Nephron (organoid): Measurements from ENCODE around the gene CENPP.

Experiments
- H3K27ac Mint-ChIP-seq, 3 experiments: 2 replicates each; pipeline ENCODE4 v1.8.0; 2020; ENCODE audit warnings: mixed read lengths in 3 of 3, mild to moderate bottlenecking in 2 of 3, moderate library complexity in 1 of 3
- H3K27me3 Mint-ChIP-seq: 2 replicates; pipeline ENCODE4 v1.8.0; 2021; ENCODE audit warnings: low read depth, mild to moderate bottlenecking, moderate library complexity, mixed read lengths
- H3K36me3 Mint-ChIP-seq: 2 replicates; pipeline ENCODE4 v1.8.0; 2020; ENCODE audit warnings: low read depth, mixed read lengths
- H3K4me1 Mint-ChIP-seq: 2 replicates; pipeline ENCODE4 v1.8.0; 2020; ENCODE audit warnings: mixed read lengths
- H3K4me3 Mint-ChIP-seq, 3 experiments: 2 replicates each; pipeline ENCODE4 v1.8.0; 2020; ENCODE audit warnings: mild to moderate bottlenecking in 3 of 3, mixed read lengths in 3 of 3, moderate library complexity in 2 of 3
- H3K9me3 Mint-ChIP-seq: 2 replicates; pipeline ENCODE4 v1.8.0; 2020; ENCODE audit warnings: mixed read lengths
- TF ChIP-seq, protein P1 (sequence below), 3 experiments: fragments of 200-600 bp; sonication (generic); IDR thresholded peaks; one replicate each; pipeline ENCODE4 v1.5.0; 2021; ENCODE audit warnings: antibody characterized with exemption in 3 of 3; ENCODE audit not compliant: unreplicated experiment in 3 of 3

The CENPP gene

DNA sequence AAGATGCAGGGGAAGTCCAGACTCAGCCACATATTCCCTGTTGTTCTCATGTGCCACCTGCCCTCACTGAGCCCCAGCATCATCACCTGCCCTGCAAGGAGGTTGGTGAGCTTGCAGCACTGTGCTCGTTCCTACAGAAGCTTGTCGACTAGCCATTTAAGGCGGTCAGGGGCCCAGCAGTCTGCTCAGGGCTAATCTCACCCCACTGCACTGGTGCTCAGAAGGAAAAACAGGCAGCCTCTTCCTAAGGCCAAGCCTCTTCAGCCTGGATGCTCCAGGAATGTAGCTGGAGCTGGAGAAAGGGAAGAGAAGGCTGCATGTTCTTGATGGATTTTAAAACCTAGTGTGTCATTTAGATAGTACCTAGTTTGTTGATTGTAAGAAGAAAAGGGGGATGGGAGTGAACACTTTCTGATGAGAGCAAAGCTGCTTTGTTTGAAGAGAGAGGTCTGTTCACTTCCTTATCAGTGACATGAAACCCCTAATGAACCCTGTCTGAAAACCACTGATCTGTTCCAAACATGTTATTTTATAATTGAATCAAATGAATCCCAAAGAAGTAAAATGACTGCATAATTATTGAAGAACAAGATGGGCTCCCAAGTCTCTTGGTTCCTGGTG, 167.1 kb downstream of the CENPP start:
- Mint-ChIP-seq H3K36me3 (no peaks in the 10 kb centered on the region), H3K27me3 (no peaks in the 10 kb centered on the region), H3K9me3 (no peaks in the 10 kb centered on the region), H3K27ac (no peak overlapping the region), H3K4me1 (peaks cover 19% of the 10 kb centered on the region), H3K4me3 (no peak overlapping the region)
- TF ChIP-seq, protein P1, sequence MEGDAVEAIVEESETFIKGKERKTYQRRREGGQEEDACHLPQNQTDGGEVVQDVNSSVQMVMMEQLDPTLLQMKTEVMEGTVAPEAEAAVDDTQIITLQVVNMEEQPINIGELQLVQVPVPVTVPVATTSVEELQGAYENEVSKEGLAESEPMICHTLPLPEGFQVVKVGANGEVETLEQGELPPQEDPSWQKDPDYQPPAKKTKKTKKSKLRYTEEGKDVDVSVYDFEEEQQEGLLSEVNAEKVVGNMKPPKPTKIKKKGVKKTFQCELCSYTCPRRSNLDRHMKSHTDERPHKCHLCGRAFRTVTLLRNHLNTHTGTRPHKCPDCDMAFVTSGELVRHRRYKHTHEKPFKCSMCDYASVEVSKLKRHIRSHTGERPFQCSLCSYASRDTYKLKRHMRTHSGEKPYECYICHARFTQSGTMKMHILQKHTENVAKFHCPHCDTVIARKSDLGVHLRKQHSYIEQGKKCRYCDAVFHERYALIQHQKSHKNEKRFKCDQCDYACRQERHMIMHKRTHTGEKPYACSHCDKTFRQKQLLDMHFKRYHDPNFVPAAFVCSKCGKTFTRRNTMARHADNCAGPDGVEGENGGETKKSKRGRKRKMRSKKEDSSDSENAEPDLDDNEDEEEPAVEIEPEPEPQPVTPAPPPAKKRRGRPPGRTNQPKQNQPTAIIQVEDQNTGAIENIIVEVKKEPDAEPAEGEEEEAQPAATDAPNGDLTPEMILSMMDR (IDR thresholded peaks at IDR 0.05; ENCODE audit: unreplicated experiment in 3 of 3): no peak

DNA sequence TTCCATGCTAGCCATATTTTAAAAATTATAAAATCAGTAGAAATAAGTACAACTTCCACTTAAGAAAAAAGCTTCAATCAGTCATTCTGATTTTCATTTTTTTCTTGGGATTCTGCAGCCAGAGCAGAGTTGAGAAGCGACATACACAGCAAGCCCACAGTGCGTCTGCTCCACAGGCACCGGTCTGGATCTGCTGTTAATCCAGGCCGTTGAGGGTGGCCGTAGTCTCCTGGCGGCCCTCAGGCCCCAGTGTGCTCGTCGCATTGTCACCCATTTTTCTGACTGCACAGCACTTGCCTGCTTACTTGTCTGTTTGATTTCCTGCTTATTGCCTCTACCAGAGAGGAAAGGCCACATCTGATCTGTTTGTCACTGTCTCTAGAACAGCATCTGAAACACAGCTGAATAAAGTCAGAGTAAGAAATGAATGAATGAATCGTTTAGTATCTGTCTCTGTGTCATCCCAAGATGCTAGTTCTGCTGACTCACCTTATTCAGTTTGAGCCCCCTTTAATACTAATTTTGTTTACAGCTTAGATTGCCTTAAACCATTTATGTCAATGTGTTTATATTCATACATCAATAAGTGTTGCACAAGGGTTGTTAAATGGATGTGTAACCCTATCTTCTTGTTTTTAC, 168.1 kb downstream of the CENPP start:
- no peak overlapping the region for H3K4me3 Mint-ChIP-seq
- H3K36me3 Mint-ChIP-seq: no peaks in the 10 kb centered on the region
- H3K9me3 Mint-ChIP-seq: no peaks in the 10 kb centered on the region
- H3K27me3 Mint-ChIP-seq: no peaks in the 10 kb centered on the region
- H3K4me1 Mint-ChIP-seq: peaks cover 15% of the 10 kb centered on the region
- TF ChIP-seq, protein P1 (IDR thresholded peaks at IDR 0.05; ENCODE audit: unreplicated experiment in 3 of 3): no peak
- no peak overlapping the region for H3K27ac Mint-ChIP-seq

DNA sequence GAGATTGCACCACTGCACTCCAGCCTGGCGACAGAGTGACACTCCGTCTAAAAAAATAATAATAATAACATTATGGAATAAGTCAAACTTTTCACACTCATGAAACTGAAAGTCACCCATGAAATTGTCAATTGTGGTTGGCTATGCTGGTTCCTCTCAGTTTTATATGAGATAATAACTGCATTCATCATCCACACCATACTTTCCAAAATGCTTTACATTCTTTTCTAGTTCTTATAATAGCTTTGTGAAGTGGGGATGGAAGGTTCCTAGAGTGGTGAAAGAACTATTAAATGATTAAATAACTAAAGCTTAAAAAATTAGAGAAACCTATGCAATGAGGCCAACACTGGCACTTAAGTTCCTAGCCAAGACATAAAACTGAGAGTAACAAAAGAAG, 169.1 kb downstream of the CENPP start:
- Mint-ChIP-seq H3K4me3 (no peak overlapping the region), H3K27me3 (no peaks in the 10 kb centered on the region), H3K36me3 (no peaks in the 10 kb centered on the region), H3K9me3 (no peaks in the 10 kb centered on the region), H3K27ac (no peak overlapping the region), H3K4me1 (peaks cover 8% of the 10 kb centered on the region)
- TF ChIP-seq, protein P1 (IDR thresholded peaks at IDR 0.05; ENCODE audit: unreplicated experiment in 3 of 3): no peak

DNA sequence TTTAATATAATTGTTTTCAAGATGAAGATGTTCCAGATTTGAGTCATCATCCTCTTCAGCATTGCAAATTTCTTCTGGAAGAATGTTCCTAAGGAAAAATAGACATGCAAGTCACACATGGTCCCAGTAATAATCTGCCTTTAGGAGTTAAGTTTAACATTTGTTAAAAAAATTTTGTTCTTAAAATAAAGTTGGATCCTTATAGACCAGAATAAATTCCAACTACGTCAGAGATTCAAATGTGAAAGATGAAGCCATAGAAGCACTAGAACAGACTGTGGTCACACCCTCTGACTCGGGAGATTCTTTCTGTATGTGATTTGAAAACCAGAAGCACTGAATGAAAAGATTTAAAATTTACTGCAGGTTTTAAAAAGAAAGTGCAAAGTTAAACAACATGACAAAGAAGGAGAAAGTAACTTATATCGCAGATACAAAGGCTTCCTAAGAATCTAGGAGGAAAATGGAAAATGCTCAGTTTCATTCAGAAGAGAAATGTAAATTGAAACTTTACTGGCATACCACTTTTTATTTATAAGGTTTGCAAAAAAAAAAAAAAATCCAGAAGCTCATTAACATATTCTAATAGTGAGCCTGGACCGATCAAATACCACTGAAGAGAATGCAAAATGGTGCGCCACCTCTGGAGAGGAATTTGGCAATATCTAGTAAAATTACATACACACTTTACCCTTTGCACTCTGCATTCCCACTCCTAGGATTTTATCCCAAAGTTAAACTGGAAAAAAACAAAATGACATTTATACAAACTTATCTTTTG, 170.8 kb downstream of the CENPP start:
- Mint-ChIP-seq H3K27ac (peak overlapping the region in 1 of 3 experiments; percentile 69), H3K4me3 (no peak overlapping the region), H3K36me3 (no peaks in the 10 kb centered on the region), H3K4me1 (peaks cover 5% of the 10 kb centered on the region), H3K27me3 (no peaks in the 10 kb centered on the region), H3K9me3 (no peaks in the 10 kb centered on the region)
- TF ChIP-seq, protein P1 (IDR thresholded peaks at IDR 0.05; ENCODE audit: unreplicated experiment in 3 of 3): no peak

DNA sequence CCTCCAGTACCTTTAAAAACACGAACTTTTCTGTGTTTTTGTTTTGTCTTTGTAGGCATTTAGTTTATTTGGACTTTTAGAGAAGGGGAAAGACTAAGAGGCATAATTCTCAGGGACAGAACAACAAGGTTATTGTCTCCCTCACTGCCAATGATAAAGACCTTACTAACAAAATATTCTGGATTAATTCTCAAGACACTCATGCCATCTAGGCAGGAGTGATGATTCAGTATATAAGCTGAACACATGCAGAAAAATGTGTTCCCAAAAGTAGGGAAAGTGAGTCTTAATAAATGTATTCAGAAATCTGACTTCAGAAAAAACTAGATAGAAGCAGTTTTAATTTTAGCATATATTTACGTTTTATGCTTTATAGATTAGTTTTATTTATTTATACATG, 173.9 kb downstream of the CENPP start:
- Mint-ChIP-seq H3K27ac (no peak overlapping the region), H3K4me1 (peaks cover 5% of the 10 kb centered on the region), H3K4me3 (no peak overlapping the region), H3K27me3 (no peaks in the 10 kb centered on the region), H3K36me3 (no peaks in the 10 kb centered on the region), H3K9me3 (no peaks in the 10 kb centered on the region)
- TF ChIP-seq, protein P1 (IDR thresholded peaks at IDR 0.05; ENCODE audit: unreplicated experiment in 3 of 3): no peak
